Body of pancreas (tissue), 4 donors: ENCODE data around the gene BCL2. TPM values are rescaled to one million over a fixed set of nuclear protein-coding genes. Genes with fewer than 3 reads are reported as not detected.

Source experiments
- ATAC-seq: fragments of 150-250 bp; one replicate; pipeline ENCODE4 v1.9.1; 2016
- DNase-seq, 4 donors: peaks; one replicate each; pipeline ENCODE4 v3.0.0-alpha.2; 2019
- H3K27ac ChIP-seq, 4 donors: fragments of 200-600 bp; sonication (generic); 1 replicate in 3 of 4; 2 replicates in 1 of 4; pipeline versions ENCODE4 v1.5.1 to v1.6.1; 2016 to 2019; ENCODE audit warnings: mild to moderate bottlenecking in 1 of 4, mixed read lengths in 1 of 4, moderate library complexity in 1 of 4
- H3K27me3 ChIP-seq, 2 donors: fragments of 200-600 bp; sonication (generic); one replicate each; pipeline ENCODE4 v1.6.0; 2016; ENCODE audit warnings: mild to moderate bottlenecking in 1 of 2
- H3K36me3 ChIP-seq, 2 donors: fragments of 200-600 bp; sonication (generic); replicated peaks in 1 of 2; 2 replicates each; pipeline ENCODE4 v1.5.1; 2016; ENCODE audit warnings: low read depth in 2 of 2; ENCODE audit not compliant: insufficient read depth in 1 of 2
- H3K4me1 ChIP-seq: fragments of 200-600 bp; sonication (generic); one replicate; pipeline ENCODE4 v1.6.0; 2016
- H3K4me3 ChIP-seq, 2 donors: fragments of 200-600 bp; sonication (generic); 1 replicate in 1 of 2; 2 replicates in 1 of 2; pipeline ENCODE4 v1.5.1; 2016 to 2019
- H3K9me3 ChIP-seq, 3 donors: fragments of 200-600 bp; sonication (generic); 1 replicate in 2 of 3; 2 replicates in 1 of 3; pipeline ENCODE4 v1.5.1; 2016
- POLR2A ChIP-seq, 3 donors: fragments of 450-650 bp; IDR thresholded peaks; one replicate each; pipeline ENCODE4 v1.6.1; 2016; ENCODE audit warnings: antibody characterized with exemption in 3 of 3, mild to moderate bottlenecking in 2 of 3
- WGBS, 2 donors: methylation state at CpG; one replicate each; pipeline ENCODE4 v1.1.5; 2017; 5-methylcytosine and 5-hydroxymethylcytosine counted together
- intact Hi-C: fragments of 100-400 bp; cut with DNase I; formaldehyde crosslinking; loops from one replicate; pipeline ENCODE4 v1.15.1; 2023
- total RNA-seq, 2 donors: library from RNA; depleted of rRNA; stranded (reverse); fragments of >200 nt; gene quantifications; one replicate each; pipeline ENCODE4 v1.1.0, GENCODE V29; 2016
- TF ChIP-seq, protein P1 (sequence below), 7 experiments: fragments of 450-650 bp in 4 of 7; fragments of 200-600 bp in 3 of 7; sonication (generic) in 3 of 7; IDR thresholded peaks; one replicate each; pipeline ENCODE4 v1.5.1; 2016 to 2019; ENCODE audit warnings: antibody characterized with exemption in 7 of 7

Gene BCL2
- total RNA-seq, 2 donors from 2014 or later: 10.1 to 18.5 TPM

DNA sequence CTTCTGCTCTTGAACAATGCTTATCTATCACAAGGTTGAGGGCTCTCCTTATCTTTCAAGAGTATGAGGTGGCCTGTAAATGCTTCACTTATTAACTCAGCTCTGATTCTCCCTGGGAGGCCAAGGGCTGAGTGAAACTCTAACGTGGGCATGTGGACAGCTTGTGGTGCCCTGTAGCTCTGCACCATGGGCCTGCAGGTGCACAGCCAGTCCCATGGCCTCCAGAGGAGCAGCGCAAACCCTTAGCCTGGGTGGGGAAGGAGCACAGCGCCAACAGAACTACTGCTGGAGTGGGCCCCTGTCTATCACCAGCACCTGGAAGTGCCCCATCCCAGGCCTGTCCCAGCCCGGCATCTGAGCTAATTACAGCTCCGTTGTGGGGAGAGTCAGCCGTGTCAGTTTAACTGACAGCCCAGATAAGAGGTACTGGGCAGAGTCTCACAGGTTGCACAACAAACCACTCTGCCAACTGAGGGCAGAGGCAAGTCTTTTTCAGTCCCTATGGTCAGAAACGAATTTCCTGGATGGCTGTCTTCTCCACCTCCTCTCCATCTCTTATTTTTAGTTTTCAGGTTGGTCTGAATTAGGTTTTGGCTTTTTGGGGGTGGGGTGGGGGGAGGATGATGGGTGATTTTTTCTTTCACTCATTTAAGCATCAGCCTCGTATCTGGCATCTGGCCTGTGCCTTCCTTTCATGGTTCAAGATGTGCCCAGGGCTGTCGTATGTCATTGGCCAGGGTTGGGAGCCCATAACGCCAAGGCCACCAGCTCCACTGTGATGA, 219.5 kb downstream of the BCL2 start:
- WGBS, 2 donors: 23 to 25% methylated on average over 5 to 10 of the region's 10 CpGs
- DNase-seq (peak; percentile 51 to 68 (median 63)), ATAC-seq (peak; percentile 91)
- H3K4me3 ChIP-seq: no peak overlapping the region
- no peaks in the 10 kb centered on the region for H3K27me3 ChIP-seq
- intact Hi-C loops: no loop called here
- no peaks in the 10 kb centered on the region for H3K36me3 ChIP-seq
- TF ChIP-seq, protein P1, sequence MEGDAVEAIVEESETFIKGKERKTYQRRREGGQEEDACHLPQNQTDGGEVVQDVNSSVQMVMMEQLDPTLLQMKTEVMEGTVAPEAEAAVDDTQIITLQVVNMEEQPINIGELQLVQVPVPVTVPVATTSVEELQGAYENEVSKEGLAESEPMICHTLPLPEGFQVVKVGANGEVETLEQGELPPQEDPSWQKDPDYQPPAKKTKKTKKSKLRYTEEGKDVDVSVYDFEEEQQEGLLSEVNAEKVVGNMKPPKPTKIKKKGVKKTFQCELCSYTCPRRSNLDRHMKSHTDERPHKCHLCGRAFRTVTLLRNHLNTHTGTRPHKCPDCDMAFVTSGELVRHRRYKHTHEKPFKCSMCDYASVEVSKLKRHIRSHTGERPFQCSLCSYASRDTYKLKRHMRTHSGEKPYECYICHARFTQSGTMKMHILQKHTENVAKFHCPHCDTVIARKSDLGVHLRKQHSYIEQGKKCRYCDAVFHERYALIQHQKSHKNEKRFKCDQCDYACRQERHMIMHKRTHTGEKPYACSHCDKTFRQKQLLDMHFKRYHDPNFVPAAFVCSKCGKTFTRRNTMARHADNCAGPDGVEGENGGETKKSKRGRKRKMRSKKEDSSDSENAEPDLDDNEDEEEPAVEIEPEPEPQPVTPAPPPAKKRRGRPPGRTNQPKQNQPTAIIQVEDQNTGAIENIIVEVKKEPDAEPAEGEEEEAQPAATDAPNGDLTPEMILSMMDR (IDR thresholded peaks at IDR 0.05): no peak
- TF ChIP-seq POLR2A (IDR thresholded peaks at IDR 0.05): peak in 1 of 3 donors; percentile 41
- peaks cover 36% of the 10 kb centered on the region for H3K4me1 ChIP-seq
- H3K9me3 ChIP-seq: no peaks in the 10 kb centered on the region
- peak overlapping the region; percentile 54 to 78 (median 66) for H3K27ac ChIP-seq

- peak overlapping the region; percentile 54 to 78 (median 66) for H3K27ac ChIP-seq
- no peaks in the 10 kb centered on the region for H3K9me3 ChIP-seq
- no peak overlapping the region for H3K4me3 ChIP-seq
- peaks cover 36% of the 10 kb centered on the region for H3K4me1 ChIP-seq
- no peaks in the 10 kb centered on the region for H3K27me3 ChIP-seq
- peak; percentile 43 for ATAC-seq
- intact Hi-C loops: no loop called here
- no peak for DNase-seq
- H3K36me3 ChIP-seq: no peaks in the 10 kb centered on the region
- TF ChIP-seq, protein P1 (IDR thresholded peaks at IDR 0.05): no peak
- no peak for TF ChIP-seq POLR2A (IDR thresholded peaks at IDR 0.05)
- 62 to 71% methylated on average over 14 of the region's 14 CpGs for WGBS, 2 donors
These were observed 220.3 kb downstream of the BCL2 start for GRCh38 chr18:63099091-63099840.

DNA sequence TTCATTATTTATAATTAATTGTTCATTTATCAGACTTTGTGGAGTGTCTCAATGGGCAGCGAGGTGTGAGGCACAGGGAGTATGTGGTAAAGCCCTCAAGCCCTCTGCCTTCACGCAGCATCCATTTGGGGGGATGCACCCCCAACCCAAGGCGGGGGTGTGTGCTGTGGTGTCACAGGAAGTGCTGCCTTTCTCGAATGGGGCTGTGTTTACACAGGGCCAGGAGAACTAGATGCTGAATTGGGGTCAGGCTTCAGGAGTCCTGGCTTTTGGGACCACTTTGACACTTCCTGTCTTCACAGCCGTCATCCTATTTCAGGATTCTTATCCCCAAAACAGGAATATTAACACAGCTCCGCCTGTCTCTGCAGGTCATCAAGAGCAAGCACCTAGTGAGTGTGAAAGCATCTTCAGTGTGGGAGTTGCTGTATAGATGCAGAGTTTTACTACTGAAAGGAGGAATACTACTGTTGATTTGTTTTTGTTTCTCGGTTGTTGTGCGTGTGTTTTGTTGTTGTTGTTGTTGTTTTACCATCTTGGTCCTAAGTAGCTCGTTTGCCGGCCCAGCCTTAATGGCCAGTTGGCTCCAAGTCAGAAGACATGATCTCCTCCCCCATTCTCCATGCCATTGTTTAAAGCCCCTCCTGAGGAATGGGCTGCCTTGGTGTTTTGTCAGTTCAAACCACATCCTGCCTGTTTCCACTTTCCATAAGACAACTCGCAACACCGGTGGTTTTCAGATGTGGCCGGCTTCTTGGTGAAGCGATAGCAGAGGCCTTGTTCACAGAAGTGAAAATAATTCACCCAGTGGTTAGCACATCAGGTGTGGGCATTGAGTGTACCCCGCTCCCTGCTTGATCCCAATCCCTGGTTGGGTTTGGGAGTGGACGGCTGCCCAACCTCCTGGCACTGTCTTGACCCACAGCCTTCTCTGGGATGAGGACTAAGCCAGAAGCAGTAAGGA, 221.3 kb downstream of the BCL2 start:
- H3K4me3 ChIP-seq: no peak overlapping the region

DNA sequence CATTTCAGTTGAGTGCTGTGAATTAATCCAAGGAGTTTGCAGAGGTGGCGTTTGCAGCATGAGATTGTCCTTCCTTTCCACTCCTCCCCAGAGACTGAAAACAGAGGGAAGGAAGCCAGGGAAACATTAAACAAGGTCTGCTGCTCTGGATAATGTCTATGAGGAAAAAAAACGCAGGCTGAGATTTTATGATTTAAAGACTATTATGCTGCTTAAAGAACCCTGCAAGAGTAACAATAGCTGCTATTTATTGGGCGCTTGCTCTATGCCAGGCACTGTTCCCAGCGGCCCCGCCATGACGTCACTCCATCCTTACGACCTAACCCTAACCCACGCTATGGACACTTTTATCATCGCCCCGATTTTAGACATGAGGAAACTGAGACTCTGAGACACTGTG, 222.4 kb downstream of the BCL2 start:
- no peak for ATAC-seq
- Histone ChIP-seq H3K4me1 (peaks cover 36% of the 10 kb centered on the region), H3K4me3 (no peak overlapping the region), H3K27ac (no peak overlapping the region), H3K27me3 (no peaks in the 10 kb centered on the region), H3K9me3 (no peaks in the 10 kb centered on the region), H3K36me3 (no peaks in the 10 kb centered on the region)
- no peak for DNase-seq
- intact Hi-C loops: no loop called here
- no peak for TF ChIP-seq POLR2A (IDR thresholded peaks at IDR 0.05)
- TF ChIP-seq, protein P1 (IDR thresholded peaks at IDR 0.05): no peak
- 56 to 58% methylated on average over 10 of the region's 10 CpGs for WGBS, 2 donors

More for the DNA sequence above, 221.3 kb downstream of the BCL2 start:
- H3K4me1 ChIP-seq: peaks cover 36% of the 10 kb centered on the region
- H3K9me3 ChIP-seq: no peaks in the 10 kb centered on the region
- no peaks in the 10 kb centered on the region for H3K27me3 ChIP-seq
- no peak for TF ChIP-seq POLR2A (IDR thresholded peaks at IDR 0.05)
- TF ChIP-seq, protein P1 (IDR thresholded peaks at IDR 0.05): no peak
- no peaks in the 10 kb centered on the region for H3K36me3 ChIP-seq
- DNase-seq: no peak
- intact Hi-C loops: no loop called here
- WGBS, 2 donors: 64 to 81% methylated on average over 16 of the region's 16 CpGs
- H3K27ac ChIP-seq: peak overlapping the region in 3 of 4 donors; percentile 58 to 78 (median 74)
- no peak for ATAC-seq
